WTC11 (cell line): ENCODE data around the gene FNDC3B. TPM values are rescaled to one million over a fixed set of nuclear protein-coding genes. Genes with fewer than 3 reads are reported as not detected.

Experiments used
- ATAC-seq: fragments of 200-7000 bp; cut with Tn5 transposase; 2 replicates; pipeline ENCODE4 v1.10.0; 2021; ENCODE audit warnings: mild to moderate bottlenecking, moderate library complexity
- CTCF ChIA-PET: fragments of 300-600 bp; sonication (Branson Sonifier 250); formaldehyde crosslinking; loops from one replicate; lab custom pipeline; 2021; ENCODE audit warnings: antibody characterized with exemption; lab: Charles Lee
- POLR2A ChIA-PET: fragments of 350-600 bp; sonication (Branson Sonifier 250); formaldehyde crosslinking; loops from one replicate; lab custom pipeline; 2021; ENCODE audit warnings: antibody characterized with exemption; lab: Charles Lee
- DNase-seq: peaks from one replicate; pipeline ENCODE4 v3.0.0; 2021; ENCODE audit warnings: low spot score
- H3K27ac Mint-ChIP-seq: 2 replicates; pipeline ENCODE4 v1.8.0; 2021; ENCODE audit warnings: mixed read lengths
- H3K27me3 Mint-ChIP-seq: 2 replicates; pipeline ENCODE4 v1.8.0; 2021; ENCODE audit warnings: low read depth, mild to moderate bottlenecking, moderate library complexity, mixed read lengths
- H3K36me3 Mint-ChIP-seq: 2 replicates; pipeline ENCODE4 v1.8.0; 2021; ENCODE audit warnings: mixed read lengths
- H3K4me1 Mint-ChIP-seq: 2 replicates; pipeline ENCODE4 v1.8.0; 2022; ENCODE audit warnings: mixed read lengths
- H3K4me3 Mint-ChIP-seq: 2 replicates; pipeline ENCODE4 v1.8.0; 2021; ENCODE audit warnings: mild to moderate bottlenecking, moderate library complexity, mixed read lengths
- H3K9me3 Mint-ChIP-seq: 2 replicates; pipeline ENCODE4 v1.8.0; 2021; ENCODE audit warnings: mixed read lengths
- ESRRA ChIP-seq: sonication (generic); formaldehyde crosslinking; IDR thresholded peaks from 2 replicates; pipeline ENCODE4 v1.8.1; 2022; ENCODE audit warnings: mild to moderate bottlenecking, missing genetic modification reagents, borderline replicate concordance
- ETV6 ChIP-seq: sonication (generic); formaldehyde crosslinking; IDR thresholded peaks from 2 replicates; pipeline ENCODE4 v1.8.1; 2022; ENCODE audit warnings: mild to moderate bottlenecking, missing genetic modification reagents
- FOXJ3 ChIP-seq: sonication (generic); formaldehyde crosslinking; IDR thresholded peaks from 2 replicates; pipeline ENCODE4 v1.9.0; 2021; ENCODE audit warnings: missing genetic modification reagents, mild to moderate bottlenecking, borderline replicate concordance
- GRHL2 ChIP-seq: fragments of 250-450 bp; sonication (Bioruptor Pico); IDR thresholded peaks from 2 replicates; pipeline ENCODE4 v1.8.0; 2022; ENCODE audit warnings: mild to moderate bottlenecking, moderate library complexity; ENCODE audit not compliant: insufficient replicate concordance, severe bottlenecking
- MXD4 ChIP-seq: fragments of 250-450 bp; sonication (Bioruptor Pico); IDR thresholded peaks from 2 replicates; pipeline ENCODE4 v1.8.0; 2021; ENCODE audit warnings: mild to moderate bottlenecking, moderate library complexity, borderline replicate concordance
- PRRX2 ChIP-seq: fragments of 250-450 bp; sonication (Bioruptor Pico); IDR thresholded peaks from 2 replicates; pipeline ENCODE4 v1.8.0; 2021; ENCODE audit warnings: mild to moderate bottlenecking
- RORB ChIP-seq: fragments of 250-450 bp; sonication (Bioruptor Pico); IDR thresholded peaks from 2 replicates; pipeline ENCODE4 v1.9.0; 2021; ENCODE audit warnings: mild to moderate bottlenecking
- SMAD3 ChIP-seq: sonication (generic); formaldehyde crosslinking; IDR thresholded peaks from 2 replicates; pipeline ENCODE4 v1.8.0; 2022; ENCODE audit warnings: missing genetic modification reagents, mild to moderate bottlenecking, borderline replicate concordance
- TP53 ChIP-seq: sonication (generic); formaldehyde crosslinking; IDR thresholded peaks from 2 replicates; pipeline ENCODE4 v1.8.1; 2023; ENCODE audit warnings: mild to moderate bottlenecking, missing genetic modification reagents
- ZNF138 ChIP-seq: sonication (generic); formaldehyde crosslinking; conservative IDR thresholded peaks from 2 replicates; pipeline ENCODE4 v1.8.1; 2022; ENCODE audit warnings: mild to moderate bottlenecking, moderate library complexity, missing genetic modification reagents
- ZNF232 ChIP-seq: sonication (generic); formaldehyde crosslinking; IDR thresholded peaks from 2 replicates; pipeline ENCODE4 v1.8.0; 2022; ENCODE audit warnings: mild to moderate bottlenecking, missing genetic modification reagents
- ZNF396 ChIP-seq: fragments of 250-450 bp; sonication (Bioruptor Pico); IDR thresholded peaks from 2 replicates; pipeline ENCODE4 v1.8.0; 2021; ENCODE audit warnings: mild to moderate bottlenecking, moderate library complexity, borderline replicate concordance
- ZNF416 ChIP-seq: fragments of 250-450 bp; sonication (Bioruptor Pico); IDR thresholded peaks from 2 replicates; pipeline ENCODE4 v1.9.0; 2021; ENCODE audit warnings: mild to moderate bottlenecking, inconsistent platforms
- ZNF671 ChIP-seq: fragments of 250-450 bp; sonication (Bioruptor Pico); IDR thresholded peaks from 2 replicates; pipeline ENCODE4 v1.8.0; 2021; ENCODE audit warnings: mild to moderate bottlenecking
- total RNA-seq: library from RNA; stranded (reverse); gene quantifications from 3 replicates; pipeline ENCODE4 v1.2.3, GENCODE V29; 2021
- TF ChIP-seq, protein P1 (sequence below): sonication (generic); formaldehyde crosslinking; IDR thresholded peaks from 2 replicates; pipeline ENCODE4 v1.8.1; 2023; ENCODE audit warnings: mild to moderate bottlenecking, missing genetic modification reagents, borderline replicate concordance
- TF ChIP-seq, protein P2 (sequence below): sonication (generic); formaldehyde crosslinking; IDR thresholded peaks from 2 replicates; pipeline ENCODE4 v1.8.1; 2022; ENCODE audit warnings: low read depth, missing genetic modification reagents, borderline replicate concordance
- TF ChIP-seq, protein P3 (sequence below): fragments of 250-450 bp; sonication (Bioruptor Pico); IDR thresholded peaks from 2 replicates; pipeline ENCODE4 v1.9.0; 2021; ENCODE audit warnings: moderate library complexity, mild to moderate bottlenecking, inconsistent platforms, borderline replicate concordance
- TF ChIP-seq, protein P4 (sequence below): sonication (generic); formaldehyde crosslinking; IDR thresholded peaks from 2 replicates; pipeline ENCODE4 v1.8.1; 2022; ENCODE audit warnings: missing genetic modification reagents, borderline replicate concordance
- TF ChIP-seq, protein P5 (sequence below): sonication (generic); formaldehyde crosslinking; IDR thresholded peaks from 2 replicates; pipeline ENCODE4 v1.8.0; 2023; ENCODE audit warnings: mild to moderate bottlenecking, missing genetic modification reagents

The FNDC3B gene
- total RNA-seq, 1 experiment from 2014 or later: 42.8 TPM

DNA sequence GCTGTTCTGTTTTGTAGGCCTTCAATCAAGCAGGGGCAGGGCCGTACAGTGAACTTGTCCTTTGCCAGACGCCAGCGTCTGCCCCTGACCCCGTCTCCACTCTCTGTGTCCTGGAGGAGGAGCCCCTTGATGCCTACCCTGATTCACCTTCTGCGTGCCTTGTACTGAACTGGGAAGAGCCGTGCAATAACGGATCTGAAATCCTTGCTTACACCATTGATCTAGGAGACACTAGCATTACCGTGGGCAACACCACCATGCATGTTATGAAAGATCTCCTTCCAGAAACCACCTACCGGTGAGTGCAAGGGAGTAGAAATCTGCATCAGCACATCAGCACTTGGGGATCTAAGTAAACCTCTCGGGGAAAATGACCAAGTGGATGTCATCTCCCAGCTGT lies 313.4 kb downstream of the FNDC3B start:
- no peaks in the 10 kb centered on the region for H3K9me3 Mint-ChIP-seq
- no peak for DNase-seq
- no peak overlapping the region for H3K4me3 Mint-ChIP-seq
- H3K27me3 Mint-ChIP-seq: no peaks in the 10 kb centered on the region
- H3K4me1 Mint-ChIP-seq: peaks cover 9% of the 10 kb centered on the region
- peaks cover 43% of the 10 kb centered on the region for H3K36me3 Mint-ChIP-seq
- ChIA-PET POLR2A (no interaction called here), CTCF (interaction anchor here (1.4 kb wide), 1 partner anchor 125 kb away, joined by 5 read pairs; no protein-coding TSS in a partner anchor)
- TF ChIP-seq MXD4 (CRISPR knock-in tag): no peak
- ATAC-seq: no peak
- H3K27ac Mint-ChIP-seq: no peak overlapping the region

DNA sequence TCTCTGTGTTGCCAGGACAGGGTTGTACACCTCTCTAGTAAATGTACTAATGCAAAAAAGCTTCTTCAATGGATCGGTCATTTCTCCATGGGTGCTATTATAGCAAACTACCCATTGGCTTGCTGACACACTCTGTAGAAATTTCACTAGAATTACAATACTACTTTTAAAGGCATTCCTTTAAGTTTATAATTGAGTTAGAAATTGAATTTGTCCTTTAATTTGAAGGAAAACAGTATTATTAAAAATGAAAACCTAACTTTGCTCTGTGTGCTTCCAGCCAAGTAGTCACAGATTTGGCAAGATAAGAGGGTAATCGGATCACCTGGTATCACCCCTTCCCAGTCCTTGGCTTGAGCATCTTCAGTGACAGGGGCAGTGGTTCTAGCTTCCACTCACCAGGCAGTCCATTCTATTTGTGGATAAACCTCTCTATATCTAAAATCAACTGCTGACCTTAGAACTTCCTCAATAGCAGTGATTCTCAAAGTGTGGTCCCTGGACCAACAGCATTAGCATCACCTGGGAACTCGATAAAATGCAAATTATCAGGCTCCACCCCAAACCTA lies 315.6 kb downstream of the FNDC3B start:
- H3K27ac Mint-ChIP-seq: no peak overlapping the region
- H3K27me3 Mint-ChIP-seq: no peaks in the 10 kb centered on the region
- no peak overlapping the region for H3K4me3 Mint-ChIP-seq
- H3K9me3 Mint-ChIP-seq: 0 out of 2 replicates have a peak, but pooled peaks cover under 1% of the 10 kb centered on the region
- DNase-seq: no peak
- ChIA-PET CTCF (interaction anchor here (1.3 kb wide), 1 partner anchor 13 kb away, joined by 3 read pairs; no protein-coding TSS in a partner anchor), POLR2A (no interaction called here)
- no peak for TF ChIP-seq ETV6 (CRISPR knock-in tag)
- TF ChIP-seq, protein P1, sequence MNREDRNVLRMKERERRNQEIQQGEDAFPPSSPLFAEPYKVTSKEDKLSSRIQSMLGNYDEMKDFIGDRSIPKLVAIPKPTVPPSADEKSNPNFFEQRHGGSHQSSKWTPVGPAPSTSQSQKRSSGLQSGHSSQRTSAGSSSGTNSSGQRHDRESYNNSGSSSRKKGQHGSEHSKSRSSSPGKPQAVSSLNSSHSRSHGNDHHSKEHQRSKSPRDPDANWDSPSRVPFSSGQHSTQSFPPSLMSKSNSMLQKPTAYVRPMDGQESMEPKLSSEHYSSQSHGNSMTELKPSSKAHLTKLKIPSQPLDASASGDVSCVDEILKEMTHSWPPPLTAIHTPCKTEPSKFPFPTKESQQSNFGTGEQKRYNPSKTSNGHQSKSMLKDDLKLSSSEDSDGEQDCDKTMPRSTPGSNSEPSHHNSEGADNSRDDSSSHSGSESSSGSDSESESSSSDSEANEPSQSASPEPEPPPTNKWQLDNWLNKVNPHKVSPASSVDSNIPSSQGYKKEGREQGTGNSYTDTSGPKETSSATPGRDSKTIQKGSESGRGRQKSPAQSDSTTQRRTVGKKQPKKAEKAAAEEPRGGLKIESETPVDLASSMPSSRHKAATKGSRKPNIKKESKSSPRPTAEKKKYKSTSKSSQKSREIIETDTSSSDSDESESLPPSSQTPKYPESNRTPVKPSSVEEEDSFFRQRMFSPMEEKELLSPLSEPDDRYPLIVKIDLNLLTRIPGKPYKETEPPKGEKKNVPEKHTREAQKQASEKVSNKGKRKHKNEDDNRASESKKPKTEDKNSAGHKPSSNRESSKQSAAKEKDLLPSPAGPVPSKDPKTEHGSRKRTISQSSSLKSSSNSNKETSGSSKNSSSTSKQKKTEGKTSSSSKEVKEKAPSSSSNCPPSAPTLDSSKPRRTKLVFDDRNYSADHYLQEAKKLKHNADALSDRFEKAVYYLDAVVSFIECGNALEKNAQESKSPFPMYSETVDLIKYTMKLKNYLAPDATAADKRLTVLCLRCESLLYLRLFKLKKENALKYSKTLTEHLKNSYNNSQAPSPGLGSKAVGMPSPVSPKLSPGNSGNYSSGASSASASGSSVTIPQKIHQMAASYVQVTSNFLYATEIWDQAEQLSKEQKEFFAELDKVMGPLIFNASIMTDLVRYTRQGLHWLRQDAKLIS (CRISPR knock-in tag): no peak
- TF ChIP-seq GRHL2 (CRISPR knock-in tag): no peak
- TF ChIP-seq PRRX2 (CRISPR knock-in tag): no peak
- TF ChIP-seq ZNF396 (CRISPR knock-in tag): no peak
- TF ChIP-seq, protein P2, sequence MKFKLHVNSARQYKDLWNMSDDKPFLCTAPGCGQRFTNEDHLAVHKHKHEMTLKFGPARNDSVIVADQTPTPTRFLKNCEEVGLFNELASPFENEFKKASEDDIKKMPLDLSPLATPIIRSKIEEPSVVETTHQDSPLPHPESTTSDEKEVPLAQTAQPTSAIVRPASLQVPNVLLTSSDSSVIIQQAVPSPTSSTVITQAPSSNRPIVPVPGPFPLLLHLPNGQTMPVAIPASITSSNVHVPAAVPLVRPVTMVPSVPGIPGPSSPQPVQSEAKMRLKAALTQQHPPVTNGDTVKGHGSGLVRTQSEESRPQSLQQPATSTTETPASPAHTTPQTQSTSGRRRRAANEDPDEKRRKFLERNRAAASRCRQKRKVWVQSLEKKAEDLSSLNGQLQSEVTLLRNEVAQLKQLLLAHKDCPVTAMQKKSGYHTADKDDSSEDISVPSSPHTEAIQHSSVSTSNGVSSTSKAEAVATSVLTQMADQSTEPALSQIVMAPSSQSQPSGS (CRISPR knock-in tag): no peak
- TF ChIP-seq SMAD3 (CRISPR knock-in tag): no peak
- TF ChIP-seq FOXJ3 (CRISPR knock-in tag): no peak
- peaks cover 9% of the 10 kb centered on the region for H3K4me1 Mint-ChIP-seq
- no peak for ATAC-seq
- peaks cover 42% of the 10 kb centered on the region for H3K36me3 Mint-ChIP-seq

DNA sequence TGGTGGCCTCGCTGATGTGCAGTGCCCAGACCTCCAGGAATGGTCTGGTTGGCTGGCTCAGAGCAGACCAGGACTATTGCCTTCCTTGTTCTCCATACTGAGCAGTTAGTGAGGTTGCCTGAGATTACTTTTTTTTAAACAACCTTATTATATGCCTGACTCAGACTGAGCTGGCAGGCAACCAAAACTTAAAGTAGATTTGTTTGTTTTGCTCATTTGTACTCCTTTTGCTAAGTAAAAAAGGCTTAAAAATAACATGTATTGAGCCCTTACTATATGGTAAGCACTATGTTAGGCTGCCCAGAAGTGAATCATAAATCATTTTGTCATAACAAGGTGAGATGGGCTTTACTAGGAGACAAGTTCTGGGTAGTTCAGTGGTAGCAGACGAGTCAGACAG lies 316.5 kb downstream of the FNDC3B start:
- H3K9me3 Mint-ChIP-seq: peaks cover 7% of the 10 kb centered on the region
- H3K4me1 Mint-ChIP-seq: peaks cover 9% of the 10 kb centered on the region
- H3K27ac Mint-ChIP-seq: no peak overlapping the region
- DNase-seq: no peak
- ChIA-PET POLR2A (no interaction called here), CTCF (interaction anchor here (1.2 to 1.3 kb wide), 2 partner anchors 14 to 121 kb away, joined by 3 to 4 read pairs; no protein-coding TSS in a partner anchor)
- ATAC-seq: no peak
- no peaks in the 10 kb centered on the region for H3K27me3 Mint-ChIP-seq
- peaks cover 47% of the 10 kb centered on the region for H3K36me3 Mint-ChIP-seq
- no peak overlapping the region for H3K4me3 Mint-ChIP-seq
- TF ChIP-seq ZNF232 (CRISPR knock-in tag) (no peak), ZNF138 (no peak), SMAD3 (CRISPR knock-in tag) (no peak), RORB (CRISPR knock-in tag) (no peak), ZNF671 (CRISPR knock-in tag) (no peak), GRHL2 (CRISPR knock-in tag) (no peak), TP53 (CRISPR knock-in tag) (no peak), ESRRA (no peak), ZNF416 (CRISPR knock-in tag) (no peak)
- TF ChIP-seq, protein P3, sequence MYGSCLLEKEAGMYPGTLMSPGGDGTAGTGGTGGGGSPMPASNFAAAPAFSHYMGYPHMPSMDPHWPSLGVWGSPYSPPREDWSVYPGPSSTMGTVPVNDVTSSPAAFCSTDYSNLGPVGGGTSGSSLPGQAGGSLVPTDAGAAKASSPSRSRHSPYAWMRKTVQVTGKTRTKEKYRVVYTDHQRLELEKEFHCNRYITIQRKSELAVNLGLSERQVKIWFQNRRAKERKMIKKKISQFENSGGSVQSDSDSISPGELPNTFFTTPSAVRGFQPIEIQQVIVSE: no peak
- TF ChIP-seq, protein P4, sequence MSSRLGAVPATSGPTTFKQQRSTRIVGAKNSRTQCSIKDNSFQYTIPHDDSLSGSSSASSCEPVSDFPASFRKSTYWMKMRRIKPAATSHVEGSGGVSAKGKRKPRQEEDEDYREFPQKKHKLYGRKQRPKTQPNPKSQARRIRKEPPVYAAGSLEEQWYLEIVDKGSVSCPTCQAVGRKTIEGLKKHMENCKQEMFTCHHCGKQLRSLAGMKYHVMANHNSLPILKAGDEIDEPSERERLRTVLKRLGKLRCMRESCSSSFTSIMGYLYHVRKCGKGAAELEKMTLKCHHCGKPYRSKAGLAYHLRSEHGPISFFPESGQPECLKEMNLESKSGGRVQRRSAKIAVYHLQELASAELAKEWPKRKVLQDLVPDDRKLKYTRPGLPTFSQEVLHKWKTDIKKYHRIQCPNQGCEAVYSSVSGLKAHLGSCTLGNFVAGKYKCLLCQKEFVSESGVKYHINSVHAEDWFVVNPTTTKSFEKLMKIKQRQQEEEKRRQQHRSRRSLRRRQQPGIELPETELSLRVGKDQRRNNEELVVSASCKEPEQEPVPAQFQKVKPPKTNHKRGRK (CRISPR knock-in tag): no peak
- TF ChIP-seq, protein P2 (CRISPR knock-in tag): no peak
- TF ChIP-seq, protein P5, sequence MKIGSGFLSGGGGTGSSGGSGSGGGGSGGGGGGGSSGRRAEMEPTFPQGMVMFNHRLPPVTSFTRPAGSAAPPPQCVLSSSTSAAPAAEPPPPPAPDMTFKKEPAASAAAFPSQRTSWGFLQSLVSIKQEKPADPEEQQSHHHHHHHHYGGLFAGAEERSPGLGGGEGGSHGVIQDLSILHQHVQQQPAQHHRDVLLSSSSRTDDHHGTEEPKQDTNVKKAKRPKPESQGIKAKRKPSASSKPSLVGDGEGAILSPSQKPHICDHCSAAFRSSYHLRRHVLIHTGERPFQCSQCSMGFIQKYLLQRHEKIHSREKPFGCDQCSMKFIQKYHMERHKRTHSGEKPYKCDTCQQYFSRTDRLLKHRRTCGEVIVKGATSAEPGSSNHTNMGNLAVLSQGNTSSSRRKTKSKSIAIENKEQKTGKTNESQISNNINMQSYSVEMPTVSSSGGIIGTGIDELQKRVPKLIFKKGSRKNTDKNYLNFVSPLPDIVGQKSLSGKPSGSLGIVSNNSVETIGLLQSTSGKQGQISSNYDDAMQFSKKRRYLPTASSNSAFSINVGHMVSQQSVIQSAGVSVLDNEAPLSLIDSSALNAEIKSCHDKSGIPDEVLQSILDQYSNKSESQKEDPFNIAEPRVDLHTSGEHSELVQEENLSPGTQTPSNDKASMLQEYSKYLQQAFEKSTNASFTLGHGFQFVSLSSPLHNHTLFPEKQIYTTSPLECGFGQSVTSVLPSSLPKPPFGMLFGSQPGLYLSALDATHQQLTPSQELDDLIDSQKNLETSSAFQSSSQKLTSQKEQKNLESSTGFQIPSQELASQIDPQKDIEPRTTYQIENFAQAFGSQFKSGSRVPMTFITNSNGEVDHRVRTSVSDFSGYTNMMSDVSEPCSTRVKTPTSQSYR (CRISPR knock-in tag): no peak
